Fibroblast of peridontal ligament (primary cell): ENCODE results near the gene CDCA4.
A peak's percentile ranks its signal among the peaks of the same experiment; 100 is the strongest.
"Not testable (repeated sequence)": the region's sequence is repeated elsewhere in the genome, so short reads cannot be mapped to it uniquely, and the experiment has no call there.

ENCODE experiments used
- DNase-seq: peaks from one replicate; pipeline ENCODE4 v3.0.0-alpha.2; 2010; ENCODE audit errors: extremely low read depth

The CDCA4 gene

GRCh38 chr14:105020815-105021655 is at the start of gene CDCA4:
Gene CDCA4, minus strand, starts transcription at chr14:105021083. Its CDS starts 9,154 bp downstream, at chr14:105011929.
- DNase-seq: peak; percentile 90

GRCh38 chr14:105069871-105070759 is 49.2 kb upstream of the CDCA4 start:
- no peak for DNase-seq

DNA sequence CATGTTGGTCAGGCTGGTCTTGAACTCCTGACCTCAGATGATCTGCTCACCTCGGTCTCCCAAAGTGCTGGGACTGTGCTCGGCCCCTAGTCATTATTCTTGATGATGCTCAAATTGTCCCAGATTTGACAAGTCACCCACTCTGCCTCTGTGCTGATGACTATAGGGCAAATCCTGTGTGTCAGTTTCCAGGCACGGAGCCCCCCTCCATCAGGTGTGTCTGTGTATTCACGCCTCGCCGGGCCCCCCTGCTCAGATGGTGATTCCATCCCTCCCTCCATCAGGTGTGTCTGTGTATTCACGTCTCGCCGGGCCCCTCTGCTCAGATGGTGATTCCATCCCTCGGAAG is 48.6 kb upstream of the CDCA4 start:
- no peak for DNase-seq

- DNase-seq: no peak
These were observed 47.9 kb upstream of the CDCA4 start for GRCh38 chr14:105068818-105069217.

GRCh38 chr14:105067969-105068301 is 47.1 kb upstream of the CDCA4 start:
- DNase-seq: no peak

DNA sequence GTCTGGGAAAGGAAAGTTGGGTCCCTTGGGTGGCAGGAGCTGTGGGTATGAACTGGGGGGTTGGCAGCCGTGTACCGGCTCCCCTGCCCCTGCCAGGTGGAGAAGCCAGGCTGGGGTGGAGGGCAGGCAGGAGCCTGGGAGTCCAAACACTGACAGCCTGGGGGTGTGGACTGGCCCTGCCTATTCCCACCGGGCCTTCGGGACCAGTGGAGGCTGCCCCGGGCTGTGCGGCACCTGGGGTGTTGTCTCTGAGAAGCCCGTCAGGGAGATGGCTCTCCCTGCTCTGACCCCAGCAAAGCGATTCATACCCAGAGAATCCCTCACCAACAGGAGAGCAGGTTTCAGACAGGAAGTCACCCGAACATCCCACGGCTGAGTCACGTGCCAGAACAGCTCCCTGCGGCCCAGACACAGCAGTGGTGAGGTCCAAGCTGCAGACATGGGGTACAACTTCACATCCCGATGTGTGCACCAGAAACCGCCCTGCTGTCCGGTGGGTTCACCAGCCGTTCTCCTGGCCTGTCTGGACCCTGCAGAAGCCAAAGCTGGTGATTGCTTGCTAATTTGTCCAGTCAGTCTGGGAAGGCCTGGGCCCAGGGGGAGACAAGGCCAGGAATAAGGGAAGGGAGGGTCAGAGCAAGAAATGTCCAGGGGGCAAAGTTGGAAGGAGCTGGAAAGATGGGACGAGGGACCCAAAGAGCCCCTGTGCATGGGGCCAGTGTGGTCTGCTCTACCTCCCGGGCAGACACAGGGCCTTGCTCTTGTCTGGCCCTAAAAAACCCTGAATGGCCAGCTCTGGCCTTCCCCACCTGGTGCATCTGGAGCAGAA is 46.5 kb upstream of the CDCA4 start:
- DNase-seq: no peak

- no peak for DNase-seq
These were observed 45.6 kb upstream of the CDCA4 start for GRCh38 chr14:105066240-105067071.

- DNase-seq: no peak
These were observed 44.7 kb upstream of the CDCA4 start, which contains the start of gene GPR132 for GRCh38 chr14:105065280-105066228. Gene GPR132, minus strand, starts transcription at chr14:105065430. Its CDS starts 10,010 bp downstream, at chr14:105055420.

DNA sequence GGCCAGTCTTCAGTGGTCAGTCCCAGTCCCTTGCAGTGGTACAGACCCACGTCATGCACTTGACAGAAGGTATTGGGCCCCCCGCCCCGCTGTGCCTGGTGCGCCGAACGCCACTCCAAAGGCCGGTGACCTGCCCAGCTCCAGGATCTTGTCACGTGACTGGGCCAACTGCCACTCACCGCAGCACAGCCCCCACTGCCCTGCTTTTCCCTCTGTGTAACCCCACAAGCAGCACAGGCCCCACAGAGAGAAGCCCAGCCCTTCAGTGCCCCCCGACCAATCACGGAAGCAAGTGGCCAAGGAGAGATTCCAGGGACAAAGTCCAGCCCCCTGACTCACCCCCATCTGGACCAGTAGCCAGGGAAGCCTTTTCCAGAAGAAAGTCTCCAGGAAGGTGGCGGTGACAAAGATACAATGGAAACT is 43.8 kb upstream of the CDCA4 start:
- DNase-seq: peak; percentile 12

- DNase-seq: no peak
These were observed 43.1 kb upstream of the CDCA4 start for GRCh38 chr14:105064001-105064400.

GRCh38 chr14:105063506-105063905 is 42.6 kb upstream of the CDCA4 start:
- DNase-seq: not testable (repeated sequence)

DNA sequence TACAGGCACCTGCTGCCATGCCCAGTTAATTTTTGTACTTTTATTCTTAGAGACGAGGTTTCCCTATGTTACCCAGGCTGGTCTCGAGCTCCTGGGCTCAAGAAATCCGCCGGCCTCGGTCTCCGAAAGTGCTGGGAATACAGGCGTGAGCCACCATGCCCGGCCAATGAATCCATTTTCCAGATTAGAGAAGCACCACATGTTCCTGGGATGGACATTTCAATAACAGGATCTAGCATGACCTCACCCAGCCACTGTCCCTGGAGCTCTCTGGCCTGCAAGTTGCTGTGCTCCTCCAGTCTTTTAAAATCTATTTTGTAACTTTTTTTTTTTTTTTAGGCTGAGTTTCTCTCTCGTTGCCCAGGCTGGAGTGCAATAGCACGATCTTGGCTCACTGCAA is 42.2 kb upstream of the CDCA4 start:
- DNase-seq: no peak

- no peak for DNase-seq
These were observed 41.2 kb upstream of the CDCA4 start for GRCh38 chr14:105062048-105062433.

GRCh38 chr14:105061428-105062047 is 40.7 kb upstream of the CDCA4 start:
- no peak for DNase-seq

GRCh38 chr14:105060751-105061427 is 40.0 kb upstream of the CDCA4 start:
- DNase-seq: no peak

DNA sequence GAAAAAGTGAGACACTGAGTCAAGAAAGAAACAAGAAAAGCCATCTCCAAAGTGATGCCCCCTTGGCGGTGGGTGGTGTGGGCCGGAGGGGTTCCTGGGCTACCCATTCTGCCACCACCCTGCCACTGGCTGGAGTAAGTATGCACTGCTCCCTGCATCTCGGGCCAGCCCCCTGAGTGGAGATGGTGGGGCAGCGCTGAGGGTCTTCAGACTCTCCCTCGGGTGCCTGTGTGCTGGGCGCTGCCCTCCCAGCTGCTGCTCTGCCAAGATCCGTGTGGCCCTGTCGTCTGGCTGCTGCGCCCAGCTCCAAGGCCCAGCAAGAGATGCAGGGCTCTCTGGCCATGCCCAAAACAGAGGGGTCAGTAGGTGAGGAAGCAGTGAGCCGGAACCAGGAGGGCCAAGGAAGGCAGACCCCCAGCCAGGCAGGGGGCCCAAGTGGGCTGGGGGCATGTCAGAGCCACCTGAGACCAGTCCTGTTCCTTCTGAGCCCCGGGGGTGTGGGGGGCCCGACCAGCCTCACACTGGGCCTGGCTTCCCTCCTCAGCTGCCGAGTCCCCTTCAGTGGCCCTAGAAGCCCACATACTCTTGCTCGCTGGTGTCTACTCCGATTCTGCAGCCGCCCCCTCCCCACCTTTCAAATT is 39.2 kb upstream of the CDCA4 start:
- no peak for DNase-seq

GRCh38 chr14:105059035-105059924 is 38.4 kb upstream of the CDCA4 start:
- no peak for DNase-seq
